ENCODE measurements around the gene DCT. TPM values are rescaled to one million over a fixed set of nuclear protein-coding genes. Genes with fewer than 3 reads are reported as not detected.
A peak's percentile ranks its signal among the peaks of the same experiment; 100 is the strongest.
"Not testable (repeated sequence)": the region's sequence is repeated elsewhere in the genome, so short reads cannot be mapped to it uniquely, and the experiment has no call there.

The DCT gene
- total RNA-seq (2022) (not detected in 2 replicates), Bru-seq, nascent RNA (not detected), BruChase-seq, experiment 1, labeled RNA remaining after a 6-hour chase (percentile 4 among the genes with signal in this experiment), BruChase-seq, experiment 2, labeled RNA remaining after a 2-hour chase (percentile 6 among the genes with signal in this experiment)
- long read RNA-seq, result 0 reads

DNA sequence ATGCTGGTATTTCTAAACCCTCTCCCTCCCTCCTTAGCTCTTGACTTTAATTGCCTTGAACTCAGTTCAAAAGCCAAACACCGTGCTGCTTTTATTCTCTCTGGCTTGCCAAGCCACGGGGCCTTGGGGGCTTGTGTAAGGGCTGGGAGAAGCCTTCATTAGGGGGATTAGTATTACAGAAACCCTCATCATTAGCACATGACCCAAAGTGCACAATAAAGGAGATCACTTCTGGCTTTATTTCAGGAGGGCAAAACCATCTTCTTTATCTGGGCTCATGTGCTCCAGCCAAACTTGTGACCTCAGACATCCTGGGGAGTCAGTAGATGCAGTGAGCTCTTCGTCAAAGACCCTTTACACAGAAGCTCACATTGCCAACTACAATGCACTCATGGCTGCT, at the start of gene DCT:
TSS of gene DCT (minus strand) at position 67 of the 400 bp plus-strand sequence. CDS start 427 bp downstream, outside the sequence.
- no TSS peak for BruUV-seq (replicated peaks)
- H3K4me1 Mint-ChIP-seq (ENCODE audit: low read depth, unreplicated experiment), result no peaks in the 10 kb centered on the region
- DNase-seq, result no peak
- no peak within 1 kb of the TSS for H3K4me3 Mint-ChIP-seq (ENCODE audit: low read depth, unreplicated experiment)
- TF ChIP-seq, protein P1, sequence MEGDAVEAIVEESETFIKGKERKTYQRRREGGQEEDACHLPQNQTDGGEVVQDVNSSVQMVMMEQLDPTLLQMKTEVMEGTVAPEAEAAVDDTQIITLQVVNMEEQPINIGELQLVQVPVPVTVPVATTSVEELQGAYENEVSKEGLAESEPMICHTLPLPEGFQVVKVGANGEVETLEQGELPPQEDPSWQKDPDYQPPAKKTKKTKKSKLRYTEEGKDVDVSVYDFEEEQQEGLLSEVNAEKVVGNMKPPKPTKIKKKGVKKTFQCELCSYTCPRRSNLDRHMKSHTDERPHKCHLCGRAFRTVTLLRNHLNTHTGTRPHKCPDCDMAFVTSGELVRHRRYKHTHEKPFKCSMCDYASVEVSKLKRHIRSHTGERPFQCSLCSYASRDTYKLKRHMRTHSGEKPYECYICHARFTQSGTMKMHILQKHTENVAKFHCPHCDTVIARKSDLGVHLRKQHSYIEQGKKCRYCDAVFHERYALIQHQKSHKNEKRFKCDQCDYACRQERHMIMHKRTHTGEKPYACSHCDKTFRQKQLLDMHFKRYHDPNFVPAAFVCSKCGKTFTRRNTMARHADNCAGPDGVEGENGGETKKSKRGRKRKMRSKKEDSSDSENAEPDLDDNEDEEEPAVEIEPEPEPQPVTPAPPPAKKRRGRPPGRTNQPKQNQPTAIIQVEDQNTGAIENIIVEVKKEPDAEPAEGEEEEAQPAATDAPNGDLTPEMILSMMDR (IDR thresholded peaks at IDR 0.05; ENCODE audit: unreplicated experiment), result no peak
- intact Hi-C loops (cut with micrococcal nuclease; ENCODE audit: unreplicated experiment), result no loop called here
- no peaks in the 10 kb centered on the region for H3K27me3 Mint-ChIP-seq (ENCODE audit: unreplicated experiment)
- H3K36me3 Mint-ChIP-seq (ENCODE audit: insufficient read depth, unreplicated experiment), result no peaks in the 10 kb centered on the region
- H3K27ac Mint-ChIP-seq (ENCODE audit: unreplicated experiment), result no peak within 1 kb of the TSS
- CTCF ChIA-PET, result no interaction called here
- peaks cover 3% of the 10 kb centered on the region for H3K9me3 Mint-ChIP-seq (ENCODE audit: low read depth, unreplicated experiment)

DNA sequence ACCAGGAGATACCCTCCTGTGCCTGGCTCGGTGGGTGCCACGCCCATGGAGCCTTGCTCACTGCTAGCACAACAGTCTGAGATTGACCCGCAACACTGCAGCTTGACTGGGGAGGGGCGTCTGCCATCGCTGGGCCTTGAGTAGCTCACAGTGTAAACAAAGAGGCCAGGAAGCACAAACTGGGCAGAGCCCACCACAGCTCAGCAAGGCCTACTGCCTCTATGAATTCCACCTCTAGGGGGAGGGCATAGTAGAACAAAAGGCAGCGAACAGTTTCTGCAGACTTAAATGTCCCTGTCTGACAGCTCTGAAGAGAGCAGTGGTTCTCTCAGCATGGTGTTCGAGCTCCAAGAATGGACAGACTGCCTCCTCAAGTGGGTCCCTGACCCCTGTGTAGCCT, 47.5 kb upstream of the DCT start:
- H3K4me3 Mint-ChIP-seq (ENCODE audit: low read depth, unreplicated experiment); BruUV-seq (replicated peaks); intact Hi-C loops (cut with micrococcal nuclease; ENCODE audit: unreplicated experiment); DNase-seq; H3K27ac Mint-ChIP-seq (ENCODE audit: unreplicated experiment); H3K4me1 Mint-ChIP-seq (ENCODE audit: low read depth, unreplicated experiment); H3K9me3 Mint-ChIP-seq (ENCODE audit: low read depth, unreplicated experiment); CTCF ChIA-PET; H3K36me3 Mint-ChIP-seq (ENCODE audit: insufficient read depth, unreplicated experiment): not testable (repeated sequence)
- peaks cover 29% of the 10 kb centered on the region for H3K27me3 Mint-ChIP-seq (ENCODE audit: unreplicated experiment)

DNA sequence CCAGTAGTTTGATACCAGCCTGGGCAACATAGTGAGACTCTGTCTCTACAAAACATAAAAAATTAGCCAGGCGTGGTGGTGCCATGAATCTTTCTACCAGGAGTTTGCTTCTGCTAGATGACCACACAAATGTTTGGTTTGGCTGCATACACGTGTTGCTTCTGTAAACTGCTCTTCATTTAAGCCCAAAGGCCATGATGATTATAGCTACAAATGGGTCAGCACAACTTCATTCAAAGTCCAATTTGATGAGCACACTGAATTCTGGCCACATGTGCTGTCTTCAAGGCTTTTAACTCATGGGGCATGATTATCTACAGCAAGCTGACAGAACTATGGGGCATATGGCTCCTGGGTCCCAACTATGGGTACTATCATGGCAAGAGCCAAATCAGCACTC, 46.3 kb upstream of the DCT start:
- no TSS peak for BruUV-seq (replicated peaks)
- CTCF ChIA-PET, result no interaction called here
- no peaks in the 10 kb centered on the region for H3K4me1 Mint-ChIP-seq (ENCODE audit: low read depth, unreplicated experiment)
- H3K4me3 Mint-ChIP-seq (ENCODE audit: low read depth, unreplicated experiment), result no peak overlapping the region
- intact Hi-C loops (cut with micrococcal nuclease; ENCODE audit: unreplicated experiment), result no loop called here
- peaks cover 29% of the 10 kb centered on the region for H3K27me3 Mint-ChIP-seq (ENCODE audit: unreplicated experiment)
- H3K36me3 Mint-ChIP-seq (ENCODE audit: insufficient read depth, unreplicated experiment), result no peaks in the 10 kb centered on the region
- no peak for DNase-seq
- TF ChIP-seq, protein P1 (IDR thresholded peaks at IDR 0.05; ENCODE audit: unreplicated experiment), result no peak
- no peak overlapping the region for H3K27ac Mint-ChIP-seq (ENCODE audit: unreplicated experiment)
- no peaks in the 10 kb centered on the region for H3K9me3 Mint-ChIP-seq (ENCODE audit: low read depth, unreplicated experiment)

DNA sequence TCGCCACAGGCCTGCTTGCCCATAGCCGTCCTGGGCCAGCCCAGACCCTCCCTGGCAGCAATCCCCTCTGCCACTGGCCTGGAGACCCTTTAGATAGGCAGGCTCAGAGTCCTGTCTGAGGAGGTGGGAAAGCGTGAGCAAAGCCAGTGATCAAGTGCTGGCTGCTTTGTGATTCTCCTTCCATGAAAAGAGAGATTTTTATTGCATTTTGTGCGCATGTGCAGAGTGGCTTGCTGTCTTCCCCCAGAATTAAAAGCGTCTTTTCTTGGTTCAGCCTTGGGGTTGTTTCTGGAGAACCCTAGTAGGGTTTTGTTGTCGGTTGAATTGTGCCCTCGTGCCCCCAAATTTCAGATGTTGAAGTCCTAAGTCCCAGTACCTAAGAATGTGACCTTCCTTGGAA, 44.9 kb upstream of the DCT start:
- no peak overlapping the region for H3K27ac Mint-ChIP-seq (ENCODE audit: unreplicated experiment)
- no peak for DNase-seq
- H3K4me1 Mint-ChIP-seq (ENCODE audit: low read depth, unreplicated experiment), result no peaks in the 10 kb centered on the region
- intact Hi-C loops (cut with micrococcal nuclease; ENCODE audit: unreplicated experiment), result no loop called here
- no peaks in the 10 kb centered on the region for H3K36me3 Mint-ChIP-seq (ENCODE audit: insufficient read depth, unreplicated experiment)
- BruUV-seq (replicated peaks), result no TSS peak
- TF ChIP-seq, protein P1 (IDR thresholded peaks at IDR 0.05; ENCODE audit: unreplicated experiment), result no peak
- CTCF ChIA-PET, result no interaction called here
- H3K4me3 Mint-ChIP-seq (ENCODE audit: low read depth, unreplicated experiment), result no peak overlapping the region
- H3K27me3 Mint-ChIP-seq (ENCODE audit: unreplicated experiment), result peaks cover 22% of the 10 kb centered on the region
- no peaks in the 10 kb centered on the region for H3K9me3 Mint-ChIP-seq (ENCODE audit: low read depth, unreplicated experiment)

DNA sequence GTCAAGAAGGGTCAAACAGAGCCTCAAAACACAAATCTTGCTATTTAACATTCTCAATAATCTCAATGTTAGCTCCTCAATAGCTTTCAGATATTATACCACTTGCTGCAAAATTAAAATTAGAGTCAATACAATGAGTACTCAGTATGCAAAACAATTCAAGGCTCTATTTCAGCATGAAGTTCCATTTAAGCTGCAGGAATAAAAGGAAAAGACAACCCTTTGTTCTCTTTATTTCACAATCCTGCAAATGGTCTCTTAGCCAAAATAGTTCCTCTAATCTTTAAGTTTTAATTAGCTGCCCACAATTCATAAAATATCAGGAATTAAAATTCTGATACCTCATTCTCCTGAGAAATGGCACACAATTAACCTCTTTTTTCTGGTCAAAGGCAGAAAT, 40.5 kb upstream of the DCT start:
- no peak for DNase-seq
- no peaks in the 10 kb centered on the region for H3K36me3 Mint-ChIP-seq (ENCODE audit: insufficient read depth, unreplicated experiment)
- CTCF ChIA-PET, result interaction anchor here (0.6 kb wide), 1 partner anchor 33 kb away, joined by 4 read pairs; no protein-coding TSS in a partner anchor
- peaks cover 2% of the 10 kb centered on the region for H3K9me3 Mint-ChIP-seq (ENCODE audit: low read depth, unreplicated experiment)
- no TSS peak for BruUV-seq (replicated peaks)
- TF ChIP-seq, protein P1 (IDR thresholded peaks at IDR 0.05; ENCODE audit: unreplicated experiment), result no peak
- intact Hi-C loops (cut with micrococcal nuclease; ENCODE audit: unreplicated experiment), result no loop called here
- no peak overlapping the region for H3K4me3 Mint-ChIP-seq (ENCODE audit: low read depth, unreplicated experiment)
- H3K27me3 Mint-ChIP-seq (ENCODE audit: unreplicated experiment), result no peaks in the 10 kb centered on the region
- no peaks in the 10 kb centered on the region for H3K4me1 Mint-ChIP-seq (ENCODE audit: low read depth, unreplicated experiment)
- H3K27ac Mint-ChIP-seq (ENCODE audit: unreplicated experiment), result no peak overlapping the region
